GM06990 (cell line): ENCODE data around the gene GRK3.
"Not testable (repeated sequence)": the region's sequence is repeated elsewhere in the genome, so short reads cannot be mapped to it uniquely, and the experiment has no call there.

ENCODE experiments used
- DNase-seq: peaks from one replicate; pipeline ENCODE4 v3.0.0-alpha.2; 2011; ENCODE audit not compliant: insufficient read length; ENCODE audit errors: extremely low read depth
- H3K27me3 ChIP-seq: replicated peaks from 2 replicates; pipeline ENCODE4 v1.6.0; 2011; ENCODE audit warnings: low read length; ENCODE audit not compliant: control insufficient read depth, insufficient read depth
- H3K36me3 ChIP-seq: 2 replicates; pipeline ENCODE4 v1.5.1; 2011; ENCODE audit warnings: low read length; ENCODE audit not compliant: control insufficient read depth, insufficient read depth
- H3K4me3 ChIP-seq: replicated peaks from 2 replicates; pipeline ENCODE4 v1.5.1; 2011; ENCODE audit warnings: low read depth, mild to moderate bottlenecking, control low read depth, low read length
- CTCF ChIP-seq: IDR thresholded peaks from 2 replicates; pipeline ENCODE4 v1.5.1; 2011; ENCODE audit warnings: low read length, control low read depth, mild to moderate bottlenecking, inconsistent platforms; ENCODE audit not compliant: insufficient read depth, poor library complexity, severe bottlenecking

The GRK3 gene

GRCh38 chr22:25563761-25564319 is 635 bp upstream of the GRK3 start:
- no peak for TF ChIP-seq CTCF
- H3K36me3 ChIP-seq, result no peaks in the 10 kb centered on the region
- peak overlapping the region; percentile 74 for H3K4me3 ChIP-seq
- no peak for DNase-seq
- H3K27me3 ChIP-seq, result no peaks in the 10 kb centered on the region

- H3K36me3 ChIP-seq, result no peaks in the 10 kb centered on the region
- no peaks in the 10 kb centered on the region for H3K27me3 ChIP-seq
- H3K4me3 ChIP-seq, result peak overlapping the region; percentile 92
- DNase-seq, result peak; percentile 61
- no peak for TF ChIP-seq CTCF
Measured at GRCh38 chr22:25564979-25565677, 653 bp downstream of the GRK3 start.

GRCh38 chr22:25566186-25566897 is 1.9 kb downstream of the GRK3 start:
- H3K4me3 ChIP-seq, result peak overlapping the region; percentile 92
- no peak for DNase-seq
- TF ChIP-seq CTCF, result no peak
- H3K27me3 ChIP-seq, result no peaks in the 10 kb centered on the region
- no peaks in the 10 kb centered on the region for H3K36me3 ChIP-seq

- TF ChIP-seq CTCF, result no peak
- peak overlapping the region; percentile 92 for H3K4me3 ChIP-seq
- H3K27me3 ChIP-seq, result no peaks in the 10 kb centered on the region
- H3K36me3 ChIP-seq, result no peaks in the 10 kb centered on the region
- peak; percentile 53 for DNase-seq
Measured at GRCh38 chr22:25566898-25567235, 2.4 kb downstream of the GRK3 start.

- no peaks in the 10 kb centered on the region for H3K27me3 ChIP-seq
- peak; percentile 21 for TF ChIP-seq CTCF
- H3K36me3 ChIP-seq, result no peaks in the 10 kb centered on the region
- peak overlapping the region; percentile 92; the same call in 1 of the 2 replicates for H3K4me3 ChIP-seq
- DNase-seq, result peak; percentile 43
Measured at GRCh38 chr22:25567251-25567675, 2.8 kb downstream of the GRK3 start.

- H3K27me3 ChIP-seq, DNase-seq, H3K4me3 ChIP-seq, H3K36me3 ChIP-seq: not testable (repeated sequence)
Measured at GRCh38 chr22:25568066-25568465, 3.6 kb downstream of the GRK3 start.
